ENCODE data around the gene ZNF722.

- TF ChIP-seq POLR2A (IDR thresholded peaks at IDR 0.05; ENCODE audit: low read depth, low read length) (no peak), CTCF (conservative IDR thresholded peaks at IDR 0.05; ENCODE audit: low read depth, low read length) (no peak), RAD21 (IDR thresholded peaks at IDR 0.05; ENCODE audit: low read length) (no peak), CEBPB (IDR thresholded peaks at IDR 0.05; ENCODE audit: low read depth, low read length) (no peak), SMC3 (IDR thresholded peaks at IDR 0.05; ENCODE audit: low read depth, low read length) (no peak)
These were observed 38.4 kb downstream of the ZNF722 start for GRCh38 chr7:64037095-64037494.

All from IMR-90 (cell line).